CD14-positive monocyte (primary cell): ENCODE measurements around the gene MBNL2. TPM values are rescaled to one million over a fixed set of nuclear protein-coding genes. Genes with fewer than 3 reads are reported as not detected.

Experiments
- DNase-seq, 3 donors: peaks; one replicate each; pipeline ENCODE4 v3.0.0-alpha.2; 2011 to 2022
- H2AFZ ChIP-seq: 2 replicates; pipeline ENCODE4 v1.6.0; 2012; ENCODE audit warnings: mild to moderate bottlenecking, low read depth, low read length, inconsistent platforms; ENCODE audit not compliant: insufficient read depth, poor library complexity, severe bottlenecking
- H3K27ac ChIP-seq, 2 donors: 1 replicate in 1 of 2; 2 replicates in 1 of 2; pipeline ENCODE4 v1.5.1; 2012 to 2013; ENCODE audit warnings: low read length in 2 of 2, control low read depth in 1 of 2, inconsistent platforms in 1 of 2, low read depth in 1 of 2, mild to moderate bottlenecking in 1 of 2
- H3K27me3 ChIP-seq, 2 donors: one replicate each; pipeline versions ENCODE4 v1.6.0 to v1.6.1; 2011 to 2013; ENCODE audit warnings: low read length in 2 of 2; ENCODE audit not compliant: control insufficient read depth in 2 of 2, insufficient read depth in 2 of 2
- H3K36me3 ChIP-seq, 2 donors: replicated peaks in 1 of 2; 1 replicate in 1 of 2; 2 replicates in 1 of 2; pipeline versions ENCODE4 v1.5.1 to v1.6.1; 2012 to 2013; ENCODE audit warnings: low read length in 2 of 2, control low read depth in 1 of 2, inconsistent platforms in 1 of 2, mild to moderate bottlenecking in 1 of 2; ENCODE audit not compliant: insufficient read depth in 2 of 2, control insufficient read depth in 1 of 2
- H3K4me1 ChIP-seq, 2 donors: 1 replicate in 1 of 2; 2 replicates in 1 of 2; pipeline versions ENCODE4 v1.5.1 to v1.6.1; 2012 to 2013; ENCODE audit warnings: low read length in 2 of 2, control low read depth in 1 of 2, inconsistent platforms in 1 of 2, mild to moderate bottlenecking in 1 of 2, moderate library complexity in 1 of 2; ENCODE audit not compliant: insufficient read depth in 2 of 2, control insufficient read depth in 1 of 2
- H3K4me2 ChIP-seq: replicated peaks from 2 replicates; pipeline ENCODE3; 2012; ENCODE audit warnings: low read length, moderate library complexity, mild to moderate bottlenecking; ENCODE audit not compliant: poor library complexity, severe bottlenecking; ENCODE audit errors: extremely low read depth
- H3K4me3 ChIP-seq, 3 experiments: fragments of 200-600 bp in 1 of 3; sonication (generic) in 1 of 3; replicated peaks in 1 of 3; 1 replicate in 2 of 3; 2 replicates in 1 of 3; pipeline ENCODE4 v1.5.1; 2011 to 2013; ENCODE audit warnings: low read length in 3 of 3, mild to moderate bottlenecking in 3 of 3, control low read depth in 2 of 3, low read depth in 2 of 3, inconsistent platforms in 1 of 3, moderate library complexity in 1 of 3
- H3K79me2 ChIP-seq: 2 replicates; pipeline ENCODE4 v1.6.0; 2012; ENCODE audit warnings: mild to moderate bottlenecking, control low read depth, inconsistent platforms, low read length, moderate library complexity; ENCODE audit not compliant: insufficient read depth
- H3K9ac ChIP-seq: 2 replicates; pipeline ENCODE4 v1.6.0; 2017; ENCODE audit warnings: low read length, mild to moderate bottlenecking; ENCODE audit not compliant: insufficient read depth, poor library complexity, severe bottlenecking
- H3K9me3 ChIP-seq, 2 donors: replicated peaks in 1 of 2; 1 replicate in 1 of 2; 2 replicates in 1 of 2; pipeline versions ENCODE4 v1.5.1 to v1.6.1; 2012 to 2013; ENCODE audit warnings: low read length in 2 of 2, control low read depth in 1 of 2; ENCODE audit not compliant: control insufficient read depth in 1 of 2, insufficient read depth in 1 of 2
- H4K20me1 ChIP-seq: 2 replicates; pipeline ENCODE4 v1.6.0; 2012; ENCODE audit warnings: mild to moderate bottlenecking, low read length, control low read depth, moderate library complexity; ENCODE audit not compliant: insufficient read depth
- H3K27ac Mint-ChIP-seq, 7 donors: one replicate each; pipeline ENCODE4 v1.8.0; 2020; ENCODE audit warnings: mild to moderate bottlenecking in 7 of 7, mixed read lengths in 7 of 7, moderate library complexity in 6 of 7, inconsistent platforms in 2 of 7
- H3K27me3 Mint-ChIP-seq, 3 donors: one replicate each; pipeline ENCODE4 v1.8.0; 2021 to 2022; ENCODE audit warnings: low read depth in 3 of 3, mild to moderate bottlenecking in 3 of 3, mixed read lengths in 3 of 3, moderate library complexity in 3 of 3, inconsistent platforms in 1 of 3
- H3K36me3 Mint-ChIP-seq, 2 donors: one replicate each; pipeline ENCODE4 v1.8.0; 2020; ENCODE audit warnings: mixed read lengths in 2 of 2, inconsistent platforms in 1 of 2, mild to moderate bottlenecking in 1 of 2
- H3K4me1 Mint-ChIP-seq: one replicate; pipeline ENCODE4 v1.8.0; 2020; ENCODE audit warnings: mild to moderate bottlenecking, mixed read lengths
- H3K4me3 Mint-ChIP-seq, 2 donors: one replicate each; pipeline ENCODE4 v1.8.0; 2020; ENCODE audit warnings: mild to moderate bottlenecking in 2 of 2, mixed read lengths in 2 of 2, moderate library complexity in 1 of 2
- H3K9me3 Mint-ChIP-seq, 7 donors: one replicate each; pipeline ENCODE4 v1.8.0; 2020 to 2022; ENCODE audit warnings: mixed read lengths in 7 of 7, mild to moderate bottlenecking in 6 of 7, moderate library complexity in 6 of 7, inconsistent platforms in 2 of 7
- WGBS: methylation state at CpG from one replicate; pipeline ENCODE4 v1.1.5; 2013; ENCODE audit warnings: missing lambda C conversion rate; ENCODE audit not compliant: insufficient coverage; 5-methylcytosine and 5-hydroxymethylcytosine counted together
- intact Hi-C, 2 donors: fragments of 100-400 bp; cut with micrococcal nuclease; formaldehyde crosslinking; loops; one replicate each; pipeline versions ENCODE4 v1.15.0 to v1.15.1; 2023
- polyA plus RNA-seq, 3 donors: library from polyadenylated mRNA; depleted of rRNA in 1 of 3; unstranded in 2 of 3; stranded (reverse) in 1 of 3; fragments of 300-500 nt in 2 of 3; fragments of >200 nt in 1 of 3; fragmentation: Illumina TruSeq in 2 of 3; gene quantifications; 1 replicate in 2 of 3; 2 replicates in 1 of 3; pipeline ENCODE4 v1.2.3, GENCODE V29; 2012 to 2021
- TF ChIP-seq, protein P1 (sequence below): fragments of 200-600 bp; IDR thresholded peaks from one replicate; pipeline ENCODE4 v1.8.0; 2022; ENCODE audit warnings: antibody characterized with exemption, mild to moderate bottlenecking

Gene MBNL2
- polyA plus RNA-seq, 3 donors: 8.5 to 15.5 (median 13.4) TPM

DNA sequence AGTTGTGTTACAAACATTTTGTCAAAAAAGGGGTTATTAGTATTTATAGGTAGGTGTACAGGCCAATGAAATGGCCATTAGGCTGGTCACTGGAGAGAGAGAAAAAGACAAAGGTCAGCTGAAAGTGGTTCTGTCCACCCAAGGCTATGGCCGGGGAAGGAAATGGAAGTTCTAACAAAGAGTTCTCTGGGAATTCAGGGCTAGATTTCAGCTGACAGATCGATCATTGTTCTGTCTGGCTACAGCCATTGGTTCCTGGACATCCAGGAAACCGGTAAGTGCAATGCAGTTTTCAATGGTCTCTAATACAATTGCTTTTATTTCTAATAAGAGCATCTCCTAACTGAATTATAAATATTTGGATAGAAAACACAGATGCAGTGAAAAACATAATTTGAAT, 42.5 kb downstream of the MBNL2 start:
- TF ChIP-seq, protein P1, sequence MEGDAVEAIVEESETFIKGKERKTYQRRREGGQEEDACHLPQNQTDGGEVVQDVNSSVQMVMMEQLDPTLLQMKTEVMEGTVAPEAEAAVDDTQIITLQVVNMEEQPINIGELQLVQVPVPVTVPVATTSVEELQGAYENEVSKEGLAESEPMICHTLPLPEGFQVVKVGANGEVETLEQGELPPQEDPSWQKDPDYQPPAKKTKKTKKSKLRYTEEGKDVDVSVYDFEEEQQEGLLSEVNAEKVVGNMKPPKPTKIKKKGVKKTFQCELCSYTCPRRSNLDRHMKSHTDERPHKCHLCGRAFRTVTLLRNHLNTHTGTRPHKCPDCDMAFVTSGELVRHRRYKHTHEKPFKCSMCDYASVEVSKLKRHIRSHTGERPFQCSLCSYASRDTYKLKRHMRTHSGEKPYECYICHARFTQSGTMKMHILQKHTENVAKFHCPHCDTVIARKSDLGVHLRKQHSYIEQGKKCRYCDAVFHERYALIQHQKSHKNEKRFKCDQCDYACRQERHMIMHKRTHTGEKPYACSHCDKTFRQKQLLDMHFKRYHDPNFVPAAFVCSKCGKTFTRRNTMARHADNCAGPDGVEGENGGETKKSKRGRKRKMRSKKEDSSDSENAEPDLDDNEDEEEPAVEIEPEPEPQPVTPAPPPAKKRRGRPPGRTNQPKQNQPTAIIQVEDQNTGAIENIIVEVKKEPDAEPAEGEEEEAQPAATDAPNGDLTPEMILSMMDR: no peak
- H3K4me2 ChIP-seq: no peak overlapping the region
- H3K79me2 ChIP-seq: peaks cover 15% of the 10 kb centered on the region

DNA sequence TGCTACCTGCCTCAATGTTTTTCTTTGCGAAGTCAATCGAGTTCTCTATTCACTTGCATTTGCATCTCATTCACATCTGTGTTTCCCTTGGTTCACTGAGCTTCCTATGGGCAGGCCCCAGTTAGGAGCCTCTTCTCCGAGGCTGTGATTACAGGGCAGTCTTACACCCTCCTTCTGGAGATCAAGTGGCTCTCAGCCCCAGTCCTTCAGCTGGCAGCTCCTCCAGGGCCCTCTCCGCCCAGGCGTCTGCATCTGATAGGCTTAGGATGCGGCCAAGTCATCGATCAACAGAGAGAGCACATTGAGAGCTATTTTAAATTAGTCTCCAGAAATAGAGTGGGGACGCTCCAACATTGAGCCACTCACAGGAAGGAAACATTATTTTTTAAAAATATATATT, 44.2 kb downstream of the MBNL2 start:
- Histone ChIP-seq H3K9ac (no peak overlapping the region), H3K9me3 (no peaks in the 10 kb centered on the region), H3K79me2 (peaks cover 11% of the 10 kb centered on the region), H3K27me3 (no peaks in the 10 kb centered on the region), H4K20me1 (peaks cover 87% of the 10 kb centered on the region), H2AFZ (no peak overlapping the region), H3K4me2 (no peak overlapping the region), H3K4me3 (no peak overlapping the region), H3K4me1 (peaks cover 4 to 5% of the 10 kb centered on the region in 2 donors), H3K27ac (no peak overlapping the region), H3K36me3 (peaks cover 0 to 12% of the 10 kb centered on the region in 2 donors)
- Mint-ChIP-seq H3K9me3 (peaks cover 0 to 4% (median 0%) of the 10 kb centered on the region in 7 donors), H3K4me3 (no peak overlapping the region), H3K27me3 (peaks cover 0 to 2% (median 0%) of the 10 kb centered on the region in 3 donors), H3K4me1 (peaks cover 9% of the 10 kb centered on the region), H3K27ac (peak overlapping the region in 1 of 7 donors; percentile 59), H3K36me3 (peaks cover 14 to 25% of the 10 kb centered on the region in 2 donors)
- 100% methylated on average over 5 of the region's 8 CpGs for WGBS
- no peak for DNase-seq
- TF ChIP-seq, protein P1: no peak
- intact Hi-C loops: no loop called here

More for the DNA sequence above, 42.5 kb downstream of the MBNL2 start:
- Histone ChIP-seq H2AFZ (no peak overlapping the region), H3K4me1 (peaks cover 9 to 10% of the 10 kb centered on the region in 2 donors), H3K36me3 (peaks cover 0 to 12% of the 10 kb centered on the region in 2 donors), H3K9ac (no peak overlapping the region), H4K20me1 (peaks cover 92% of the 10 kb centered on the region), H3K27me3 (no peaks in the 10 kb centered on the region), H3K27ac (no peak overlapping the region), H3K9me3 (no peaks in the 10 kb centered on the region), H3K4me3 (no peak overlapping the region)
- no peak for DNase-seq
- H3K27me3 Mint-ChIP-seq: peaks cover 0 to 2% (median 2%) of the 10 kb centered on the region in 3 donors
- no peak overlapping the region for H3K27ac Mint-ChIP-seq
- no peak overlapping the region for H3K4me3 Mint-ChIP-seq
- peaks cover 21% of the 10 kb centered on the region for H3K4me1 Mint-ChIP-seq
- peaks cover 0 to 4% (median 0%) of the 10 kb centered on the region in 7 donors for H3K9me3 Mint-ChIP-seq
- WGBS: 100% methylated on average over 1 of the region's 3 CpGs
- H3K36me3 Mint-ChIP-seq: peaks cover 16 to 31% of the 10 kb centered on the region in 2 donors
- intact Hi-C loops: no loop called here
